Fibroblast of skin of left biceps (primary cell): Measurements from ENCODE around the gene RPA4.
"Not testable (repeated sequence)": the region's sequence is repeated elsewhere in the genome, so short reads cannot be mapped to it uniquely, and the experiment has no call there.

Experiments
- DNase-seq, 2 experiments: peaks; one replicate each; pipeline ENCODE4 v3.0.0-alpha.2; 2013; ENCODE audit warnings: low read depth in 2 of 2

The RPA4 gene, protein sequence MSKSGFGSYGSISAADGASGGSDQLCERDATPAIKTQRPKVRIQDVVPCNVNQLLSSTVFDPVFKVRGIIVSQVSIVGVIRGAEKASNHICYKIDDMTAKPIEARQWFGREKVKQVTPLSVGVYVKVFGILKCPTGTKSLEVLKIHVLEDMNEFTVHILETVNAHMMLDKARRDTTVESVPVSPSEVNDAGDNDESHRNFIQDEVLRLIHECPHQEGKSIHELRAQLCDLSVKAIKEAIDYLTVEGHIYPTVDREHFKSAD

DNA sequence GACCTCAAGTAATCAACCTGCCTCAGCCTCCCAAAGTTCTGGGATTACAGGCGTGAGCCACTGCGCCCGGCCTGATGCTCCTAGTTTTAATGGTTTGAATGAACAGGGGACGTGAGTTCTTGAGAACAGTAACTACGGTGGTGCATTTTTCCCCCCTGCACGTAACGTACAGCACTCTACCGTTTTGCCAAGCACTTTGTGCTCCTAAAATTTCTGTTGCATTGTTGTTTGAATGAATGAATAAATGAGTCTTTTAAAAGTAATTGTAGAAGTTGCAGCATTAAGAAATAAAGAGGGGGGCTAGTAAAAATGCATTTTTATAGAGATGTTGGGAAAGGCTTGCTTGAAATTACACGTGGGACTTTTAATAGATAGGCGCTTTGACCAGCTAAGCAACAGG is at the start of gene RPA4:
RPA4 (plus strand) TSS at position 301 of the 400 bp plus-strand sequence. CDS start 403 bp downstream, outside the sequence.
- DNase-seq = no peak

DNA sequence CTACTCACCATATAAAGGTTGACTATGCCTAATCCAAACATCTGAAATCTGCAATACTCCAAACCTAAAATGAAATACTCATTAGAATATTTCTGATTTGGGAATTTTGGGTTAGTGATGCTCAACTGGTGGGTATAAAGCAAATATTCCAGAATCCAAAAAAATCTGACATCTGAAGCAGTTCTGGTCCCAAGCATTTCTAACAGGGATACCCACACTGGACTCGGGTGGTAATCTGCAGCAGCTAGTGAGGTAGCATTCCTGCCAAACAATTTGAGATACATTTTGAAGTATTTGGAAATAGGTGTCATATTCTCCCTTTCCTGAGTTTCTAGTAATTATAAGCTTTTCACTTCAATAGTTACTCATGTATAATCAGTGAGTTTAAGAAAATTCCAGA is 49.6 kb upstream of the RPA4 start:
- no peak for DNase-seq

- DNase-seq = no peak
These were observed 47.9 kb upstream of the RPA4 start for GRCh38 chrX:96835660-96836289.

- DNase-seq = no peak
These were observed 45.9 kb upstream of the RPA4 start for GRCh38 chrX:96837808-96838207.

- no peak for DNase-seq
These were observed 45.2 kb upstream of the RPA4 start for GRCh38 chrX:96838537-96838936.

- no peak for DNase-seq
These were observed 42.4 kb upstream of the RPA4 start for GRCh38 chrX:96841325-96841724.

GRCh38 chrX:96841866-96842265 is 41.8 kb upstream of the RPA4 start:
- not testable (repeated sequence) for DNase-seq

DNA sequence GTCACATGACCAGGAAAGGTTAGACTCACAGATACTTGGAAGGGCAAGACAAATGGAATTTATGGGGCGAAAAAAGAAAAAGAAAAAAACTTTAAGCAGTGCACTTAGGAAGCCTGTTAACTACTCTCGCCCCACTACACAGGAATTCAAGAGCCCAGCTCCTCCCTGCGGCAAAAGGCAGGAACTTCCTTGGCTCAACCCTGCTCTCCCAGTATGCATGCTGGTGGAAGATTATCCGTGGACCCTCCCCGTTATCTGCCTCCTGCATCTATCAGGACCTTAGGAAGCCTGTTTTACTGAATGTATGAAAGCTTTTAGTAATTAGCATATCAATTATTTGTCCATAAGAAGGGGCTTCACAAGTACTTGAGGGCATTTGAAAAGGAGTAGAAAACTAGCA is 40.1 kb upstream of the RPA4 start:
- no peak for DNase-seq

GRCh38 chrX:96846841-96847240 is 36.9 kb upstream of the RPA4 start:
- no peak for DNase-seq

- not testable (repeated sequence) for DNase-seq
These were observed 24.3 kb upstream of the RPA4 start for GRCh38 chrX:96859422-96859821.

DNA sequence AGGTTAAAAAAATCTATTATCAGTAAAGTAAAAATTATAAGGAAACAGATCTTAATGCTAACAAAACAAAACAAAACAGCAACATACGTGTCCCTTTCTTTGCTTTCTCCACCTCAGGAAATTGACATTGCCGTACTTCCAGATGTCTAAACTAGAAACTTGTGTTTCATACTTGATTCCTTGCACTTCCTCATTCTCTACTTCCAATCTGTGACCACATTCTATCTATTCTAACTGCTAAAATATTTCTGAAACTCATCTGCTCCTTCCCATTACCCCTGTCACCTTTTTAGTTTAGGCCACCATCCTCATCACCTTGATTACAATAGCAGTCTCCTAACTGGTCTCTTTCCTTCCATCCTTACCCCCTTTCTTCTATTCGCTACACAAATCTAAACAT is 22.5 kb upstream of the RPA4 start:
- no peak for DNase-seq

DNA sequence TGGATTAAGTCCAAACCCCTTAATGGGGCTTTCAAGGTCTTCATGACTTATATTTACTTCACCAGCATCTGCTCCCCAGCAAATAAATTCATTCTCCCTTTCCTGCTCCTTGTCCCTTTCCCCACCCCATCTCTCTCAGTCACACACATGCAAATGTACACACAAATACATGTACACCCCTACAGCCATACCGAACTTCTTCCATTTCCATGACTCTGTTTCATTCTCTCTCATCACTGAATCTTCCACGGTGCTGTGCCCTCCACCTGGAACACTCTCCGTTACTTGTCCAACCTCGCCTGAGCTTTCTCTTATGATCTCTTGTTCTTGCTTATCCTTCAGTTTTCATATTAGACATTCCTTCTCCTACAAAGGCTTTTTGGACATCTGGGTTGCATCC is 22.0 kb upstream of the RPA4 start:
- no peak for DNase-seq

DNA sequence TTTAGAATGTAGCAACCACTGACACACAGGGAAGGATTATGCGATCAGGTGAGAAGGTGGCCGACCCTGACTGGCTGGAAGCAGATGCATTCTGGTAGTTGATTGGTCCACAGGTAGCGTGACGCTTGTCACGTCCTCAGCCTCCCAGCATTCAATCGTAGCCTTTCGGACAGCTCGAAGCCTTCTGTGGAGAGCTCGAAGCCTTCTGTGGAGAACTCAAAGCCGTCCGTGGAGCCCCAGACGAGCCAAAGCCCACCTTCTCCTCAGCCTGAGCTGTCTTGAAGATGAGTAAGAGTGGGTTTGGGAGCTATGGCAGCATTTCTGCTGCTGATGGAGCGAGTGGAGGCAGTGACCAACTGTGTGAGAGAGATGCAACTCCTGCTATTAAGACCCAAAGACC is 319 bp downstream of the RPA4 start:
- no peak for DNase-seq

GRCh38 chrX:96889726-96890125 is 6.0 kb downstream of the RPA4 start:
- DNase-seq = no peak

- no peak for DNase-seq
These were observed 23.0 kb downstream of the RPA4 start for GRCh38 chrX:96906741-96907140.

GRCh38 chrX:96907516-96908272 is 24.0 kb downstream of the RPA4 start:
- no peak for DNase-seq

- no peak for DNase-seq
These were observed 25.6 kb downstream of the RPA4 start for GRCh38 chrX:96909291-96909690.

GRCh38 chrX:96918864-96919263 is 35.2 kb downstream of the RPA4 start:
- DNase-seq = no peak

DNA sequence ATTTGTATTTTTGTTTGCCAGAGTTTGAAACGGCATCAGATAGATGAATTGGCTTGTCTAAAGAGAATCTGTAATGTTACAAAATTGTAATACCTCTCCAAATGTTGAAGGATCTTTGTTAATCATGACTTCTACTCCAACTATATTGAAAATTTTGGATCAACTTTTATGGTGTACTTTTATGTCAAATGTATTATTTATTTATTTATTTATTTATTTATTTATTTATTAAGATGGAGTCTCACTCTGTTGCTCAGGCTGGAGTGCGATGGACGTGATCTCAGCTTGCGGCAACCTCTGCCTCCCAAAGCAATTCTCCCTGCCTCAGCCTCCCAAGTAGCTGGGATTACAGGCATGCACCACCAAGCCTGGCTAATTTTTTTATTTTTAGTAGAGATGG is 36.0 kb downstream of the RPA4 start:
- DNase-seq = no peak

DNA sequence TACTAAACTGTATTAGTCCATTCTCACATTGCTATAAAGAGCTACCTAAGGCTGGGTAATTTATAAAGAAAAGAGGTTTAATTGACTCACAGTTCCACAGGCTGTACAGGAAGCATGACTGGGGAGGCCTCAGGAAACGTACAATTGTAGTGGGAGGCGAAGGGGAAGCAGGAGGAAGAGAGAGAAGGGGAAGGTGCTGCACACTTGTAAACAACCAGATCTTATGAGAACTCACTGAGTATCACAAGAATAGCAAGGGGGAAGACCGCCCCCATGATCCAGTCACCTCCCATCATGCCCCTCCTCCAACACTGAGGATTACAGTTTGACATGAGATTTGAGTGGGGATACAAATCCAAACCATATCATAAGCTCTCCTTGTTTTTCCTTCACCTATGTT is 40.9 kb downstream of the RPA4 start:
- DNase-seq = no peak

DNA sequence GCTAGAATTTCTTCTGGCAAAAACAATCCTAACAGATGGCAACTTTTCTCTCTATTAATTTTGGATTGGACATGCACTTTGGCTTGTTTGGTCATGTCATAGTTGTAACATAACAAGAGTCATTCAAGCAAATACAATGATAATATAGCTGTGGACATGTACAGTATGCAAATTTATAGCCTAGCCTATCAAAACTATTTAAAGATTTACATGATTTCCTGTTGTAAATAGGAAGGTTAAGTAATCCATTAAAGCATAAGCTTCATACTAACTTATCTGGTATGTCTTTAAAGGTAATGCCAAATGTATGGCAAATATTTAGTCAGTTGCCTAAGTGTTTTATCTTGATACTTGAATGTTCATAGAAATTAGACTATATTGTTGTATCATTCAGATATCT is 45.3 kb downstream of the RPA4 start:
- no peak for DNase-seq
